GM19025 (cell line): ENCODE measurements around the gene CDYL.

Experiments used
- ATAC-seq: cut with Tn5 transposase; IDR thresholded peaks from one replicate; pipeline ENCODE4 v1.9.1; 2021; ENCODE audit warnings: mild to moderate bottlenecking, low read depth, moderate library complexity; ENCODE audit not compliant: unreplicated experiment

The CDYL gene, protein sequence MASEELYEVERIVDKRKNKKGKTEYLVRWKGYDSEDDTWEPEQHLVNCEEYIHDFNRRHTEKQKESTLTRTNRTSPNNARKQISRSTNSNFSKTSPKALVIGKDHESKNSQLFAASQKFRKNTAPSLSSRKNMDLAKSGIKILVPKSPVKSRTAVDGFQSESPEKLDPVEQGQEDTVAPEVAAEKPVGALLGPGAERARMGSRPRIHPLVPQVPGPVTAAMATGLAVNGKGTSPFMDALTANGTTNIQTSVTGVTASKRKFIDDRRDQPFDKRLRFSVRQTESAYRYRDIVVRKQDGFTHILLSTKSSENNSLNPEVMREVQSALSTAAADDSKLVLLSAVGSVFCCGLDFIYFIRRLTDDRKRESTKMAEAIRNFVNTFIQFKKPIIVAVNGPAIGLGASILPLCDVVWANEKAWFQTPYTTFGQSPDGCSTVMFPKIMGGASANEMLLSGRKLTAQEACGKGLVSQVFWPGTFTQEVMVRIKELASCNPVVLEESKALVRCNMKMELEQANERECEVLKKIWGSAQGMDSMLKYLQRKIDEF

DNA sequence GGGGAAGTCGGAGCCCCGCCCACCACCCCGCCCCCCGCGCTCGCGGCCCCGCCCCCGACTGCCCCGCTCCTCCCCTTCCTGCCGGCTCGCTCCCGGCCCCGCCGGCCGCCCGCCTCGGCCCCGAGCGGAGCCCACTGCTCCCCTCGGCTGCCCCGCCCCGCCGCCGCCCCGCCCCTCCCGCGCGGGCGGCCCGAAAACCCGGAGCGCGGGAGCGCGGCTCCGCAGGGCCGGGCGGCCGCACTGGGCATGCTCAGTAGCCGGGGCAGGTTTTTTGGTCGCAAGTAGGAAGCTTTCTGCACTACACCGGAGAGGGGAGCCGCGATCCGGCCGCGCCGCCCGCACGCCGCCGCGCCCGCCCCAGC is at the start of gene CDYL:
TSS of gene CDYL (plus strand) at position 274 of the 362 bp plus-strand sequence. CDS start 380 bp downstream, outside the sequence.
- ATAC-seq = peak; percentile 69

DNA sequence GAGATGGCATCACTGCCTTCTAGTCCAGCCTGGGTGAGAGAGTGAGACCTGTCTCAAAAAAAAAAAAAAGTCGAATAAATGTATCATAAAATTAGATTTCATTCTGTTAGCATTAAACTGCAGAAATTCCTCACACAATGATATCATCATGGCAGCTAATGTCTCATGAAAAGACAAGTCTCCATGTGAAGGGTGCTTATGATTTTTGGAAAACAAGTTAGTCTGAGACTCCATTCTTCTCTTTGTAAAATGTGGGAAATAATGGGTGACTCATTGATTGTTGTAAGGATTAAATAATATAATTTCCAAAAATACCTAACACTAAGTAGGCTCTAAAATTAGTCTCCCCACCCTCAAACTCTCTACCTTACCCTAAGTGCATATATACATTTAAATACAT is 49.6 kb upstream of the CDYL start:
- no peak for ATAC-seq

DNA sequence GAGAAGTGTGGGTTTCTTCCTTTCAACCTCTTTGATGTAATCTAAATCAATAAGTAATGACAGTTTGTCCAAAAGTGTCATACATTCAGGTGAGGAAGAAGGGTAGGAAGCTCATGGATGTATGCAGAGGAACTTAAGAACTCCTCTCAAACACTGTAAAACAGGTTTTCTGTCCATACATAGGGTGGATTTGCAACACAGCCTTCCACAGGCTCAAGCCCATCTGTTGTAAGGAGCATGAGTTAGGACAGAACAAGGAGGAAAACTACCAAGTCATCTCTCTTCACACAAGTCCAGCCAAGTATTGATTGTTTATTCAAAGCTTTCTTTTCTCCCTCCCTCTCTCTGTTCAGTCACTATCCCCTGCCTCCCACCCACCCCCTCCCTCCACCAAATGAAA is 49.0 kb upstream of the CDYL start:
- ATAC-seq = no peak

DNA sequence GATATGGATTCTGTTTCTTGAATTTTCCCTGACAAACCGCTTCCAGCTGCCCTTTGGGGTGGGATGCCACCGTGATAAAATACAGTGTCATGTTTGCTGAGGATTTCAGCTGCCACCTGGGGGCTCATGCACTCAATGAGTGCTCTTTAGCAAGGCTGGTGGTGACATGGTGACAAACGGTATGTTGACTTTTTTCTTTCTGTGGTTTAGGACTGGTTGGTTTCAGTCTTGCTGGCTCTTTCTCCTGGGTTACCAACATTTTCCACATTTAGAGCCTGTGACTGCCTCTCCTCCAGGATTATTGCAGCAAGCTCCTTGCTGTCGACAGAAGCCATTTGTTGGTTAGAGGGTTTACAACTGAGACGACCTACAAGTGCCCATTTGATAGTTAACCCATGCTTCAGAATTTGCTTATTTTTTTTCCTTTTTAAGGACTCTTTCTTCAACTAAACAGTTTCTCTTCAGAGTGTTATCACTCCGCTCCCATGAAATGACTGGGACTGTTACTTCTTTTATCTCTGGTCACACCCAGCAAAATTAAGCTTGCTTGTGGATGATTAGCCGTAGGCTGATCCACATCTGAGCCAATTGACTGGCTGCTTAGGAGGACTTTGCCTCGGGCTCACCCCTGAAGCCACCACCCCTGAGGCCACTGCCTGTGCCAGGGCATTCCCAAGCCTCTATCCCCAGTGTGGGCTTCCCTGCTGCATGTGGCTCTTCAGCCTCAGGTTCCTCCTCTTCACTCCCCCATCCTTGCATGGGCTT is 48.4 kb upstream of the CDYL start:
- ATAC-seq = no peak

DNA sequence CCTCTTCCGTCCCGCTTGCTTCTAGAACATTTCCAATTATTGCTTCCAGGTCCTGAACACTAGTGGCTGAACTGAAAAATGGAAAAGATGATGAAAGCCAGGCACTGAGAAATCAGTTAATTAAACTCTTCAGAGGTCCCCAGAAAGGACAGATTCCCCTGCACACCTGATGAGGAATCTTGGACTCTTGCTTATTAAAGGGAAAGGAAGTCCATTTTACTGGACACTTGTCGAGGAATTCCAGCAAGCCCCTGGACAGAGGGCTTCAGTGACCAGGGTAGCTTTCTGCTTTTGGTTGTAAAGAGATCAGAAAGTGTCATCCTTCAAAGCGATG is 47.8 kb upstream of the CDYL start:
- no peak for ATAC-seq

DNA sequence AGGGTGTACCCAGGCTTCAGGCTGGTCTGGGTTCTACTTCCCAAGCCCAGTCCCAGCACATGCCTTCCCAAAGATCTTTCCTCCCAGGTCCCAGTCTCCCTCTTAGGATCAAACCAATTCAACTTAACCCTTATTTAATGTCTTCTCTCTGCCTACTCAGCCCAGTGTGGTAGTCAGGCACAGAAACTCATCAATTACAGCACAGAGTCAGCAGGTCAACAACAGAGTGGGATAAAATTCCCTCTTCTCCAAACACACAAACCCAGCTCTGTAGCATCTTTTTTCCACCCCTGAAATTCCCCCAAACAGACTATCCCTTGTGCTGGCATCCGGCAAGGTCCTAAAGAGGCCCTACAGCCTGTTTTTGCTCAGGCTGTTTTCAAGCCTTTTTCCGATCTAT is 47.3 kb upstream of the CDYL start:
- ATAC-seq = no peak

DNA sequence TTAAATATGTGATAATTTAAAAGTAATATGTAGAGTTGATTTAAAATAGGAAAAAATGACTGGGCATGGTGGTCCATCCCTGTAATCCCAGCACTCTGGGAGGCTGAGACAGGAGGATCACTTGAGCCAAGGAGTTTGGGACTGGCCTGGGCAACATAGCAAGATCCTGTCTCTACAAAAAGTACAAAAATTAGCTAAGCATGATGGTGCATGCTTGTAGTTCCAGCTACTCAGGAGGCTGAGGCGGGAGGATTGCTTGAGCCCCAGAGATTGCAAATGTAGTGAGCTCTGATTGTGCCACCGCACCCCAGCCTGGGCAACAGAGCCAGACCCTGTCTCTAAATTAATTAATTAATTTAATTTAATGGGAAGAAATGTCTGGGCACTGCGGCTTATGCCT is 44.2 kb upstream of the CDYL start:
- ATAC-seq = no peak

DNA sequence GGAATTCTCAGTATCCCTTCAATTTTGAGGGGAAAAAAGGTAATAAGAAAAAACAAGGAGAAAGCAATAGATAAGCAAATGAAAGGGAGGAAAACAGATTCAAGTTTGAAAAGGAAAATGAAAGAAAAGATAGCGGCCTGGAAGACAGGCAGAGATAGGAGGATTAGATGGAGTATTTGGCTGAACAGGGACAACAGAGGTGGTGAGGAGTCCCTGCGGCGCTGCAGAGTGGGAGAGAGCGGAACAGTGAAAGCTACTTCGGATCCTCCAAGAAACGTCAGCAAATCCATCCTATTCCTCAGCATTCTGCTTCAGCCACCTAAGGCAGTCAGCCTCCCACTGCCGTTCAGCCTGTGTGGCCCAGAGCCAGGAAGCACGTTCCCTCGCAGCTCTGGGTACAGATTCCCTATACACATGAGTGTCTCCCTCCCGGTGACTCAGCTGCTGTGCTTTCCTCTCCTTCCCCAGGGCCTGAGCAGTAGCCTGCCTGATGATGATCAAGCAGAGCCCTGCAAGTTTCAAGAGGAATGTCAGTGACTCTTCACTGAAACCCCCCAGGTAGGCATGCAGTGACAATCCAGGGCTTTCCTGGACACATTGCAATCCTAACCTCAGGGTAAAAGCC is 43.4 kb upstream of the CDYL start:
- ATAC-seq = no peak

DNA sequence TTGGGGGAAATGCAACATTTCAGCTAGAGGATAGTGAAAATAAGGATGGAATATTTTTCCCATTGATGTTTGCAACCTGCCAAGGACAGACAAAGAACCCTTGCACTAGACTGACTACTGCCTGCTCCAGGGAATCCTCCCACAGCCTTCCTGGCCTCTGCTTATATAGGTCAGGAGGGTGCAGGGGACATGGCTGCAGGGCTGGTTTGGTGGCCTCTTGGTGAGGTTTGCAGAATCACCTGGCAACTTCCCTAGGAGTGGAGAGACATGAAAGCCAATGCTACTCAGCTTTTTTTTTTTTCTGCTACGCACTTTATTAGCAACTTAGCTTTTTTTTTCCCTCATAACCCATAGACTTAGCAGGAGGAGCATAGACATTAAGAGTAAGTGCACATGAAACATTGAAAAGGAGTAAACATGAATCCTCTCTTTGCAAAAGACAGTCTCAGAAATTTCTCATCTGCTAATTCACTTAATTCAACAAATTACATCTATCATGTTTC is 39.8 kb upstream of the CDYL start:
- ATAC-seq = no peak

DNA sequence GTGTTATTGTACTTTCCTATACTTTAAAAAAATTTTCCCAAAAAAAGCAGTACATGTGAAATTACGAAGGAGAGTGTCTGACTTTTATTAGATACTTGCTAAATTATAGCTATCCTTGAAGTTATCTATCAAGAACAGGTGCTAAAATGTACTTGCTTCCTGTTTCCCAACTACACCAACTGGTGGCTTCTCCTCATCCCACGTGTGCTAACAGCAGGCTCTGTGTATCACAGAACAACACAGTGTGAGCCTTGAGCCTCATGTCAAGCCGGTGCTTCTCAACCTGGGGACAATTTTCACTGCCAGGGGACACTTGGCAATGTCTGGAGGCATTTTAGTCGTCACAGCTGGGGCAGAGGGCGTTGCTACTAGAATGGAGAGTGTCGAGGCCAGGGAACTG is 36.2 kb upstream of the CDYL start:
- ATAC-seq = no peak

DNA sequence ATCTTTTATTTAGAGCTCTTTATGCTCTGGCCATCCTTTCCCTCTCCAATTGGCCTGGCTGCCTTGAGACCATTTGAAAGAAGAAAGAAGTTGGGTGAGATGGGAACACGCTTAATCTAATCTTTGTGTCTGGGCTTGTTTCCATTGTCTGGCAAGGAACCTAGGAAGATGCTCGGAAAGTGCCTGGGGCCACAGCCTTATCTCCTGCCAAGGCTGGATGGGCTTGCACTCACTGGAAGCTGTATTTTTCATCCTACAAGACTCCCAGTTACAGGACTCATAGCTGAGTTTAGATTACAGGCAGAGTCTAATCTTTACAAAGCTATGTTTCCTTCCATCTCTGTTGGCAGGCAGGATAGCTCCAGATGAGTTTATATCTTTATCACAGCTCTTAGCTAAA is 33.1 kb upstream of the CDYL start:
- no peak for ATAC-seq

DNA sequence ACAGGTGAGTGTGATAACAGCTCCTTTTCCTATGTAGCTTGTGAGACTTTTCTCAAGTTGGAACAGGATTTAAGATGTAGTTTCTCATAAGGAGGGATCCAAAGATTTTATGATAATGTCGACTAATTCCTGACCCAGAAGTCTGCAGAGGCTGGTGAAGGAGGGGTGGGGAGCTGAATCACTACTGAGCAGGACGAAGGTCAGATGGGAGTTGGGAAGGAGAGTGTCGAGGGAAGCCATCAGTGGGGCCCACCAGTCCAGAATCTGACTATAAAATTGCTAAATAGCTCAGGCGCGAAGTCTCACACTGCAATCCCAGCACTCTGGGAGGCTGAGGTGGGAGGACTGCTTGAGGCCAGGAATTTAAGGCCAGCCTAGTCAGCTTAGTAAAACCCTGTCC is 32.3 kb upstream of the CDYL start:
- ATAC-seq = no peak

DNA sequence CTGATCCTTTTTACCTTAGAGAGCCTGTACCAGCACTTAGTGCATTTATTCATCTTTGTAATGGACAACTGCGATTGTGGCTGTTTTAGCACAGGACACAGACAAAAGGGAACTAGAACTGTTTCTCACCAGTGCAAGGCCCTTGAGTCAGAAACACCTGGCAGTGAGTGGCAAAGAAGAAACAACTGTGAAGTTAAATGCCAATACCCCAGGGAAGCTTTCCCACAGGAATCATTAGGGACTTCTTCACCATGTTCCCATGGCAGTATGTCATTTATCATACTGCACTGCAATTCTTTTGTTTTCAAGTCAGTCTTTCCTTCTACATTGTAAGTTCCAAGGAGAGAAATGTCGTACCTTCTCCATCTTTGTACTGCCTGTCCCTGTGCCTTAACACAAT is 28.6 kb upstream of the CDYL start:
- no peak for ATAC-seq

DNA sequence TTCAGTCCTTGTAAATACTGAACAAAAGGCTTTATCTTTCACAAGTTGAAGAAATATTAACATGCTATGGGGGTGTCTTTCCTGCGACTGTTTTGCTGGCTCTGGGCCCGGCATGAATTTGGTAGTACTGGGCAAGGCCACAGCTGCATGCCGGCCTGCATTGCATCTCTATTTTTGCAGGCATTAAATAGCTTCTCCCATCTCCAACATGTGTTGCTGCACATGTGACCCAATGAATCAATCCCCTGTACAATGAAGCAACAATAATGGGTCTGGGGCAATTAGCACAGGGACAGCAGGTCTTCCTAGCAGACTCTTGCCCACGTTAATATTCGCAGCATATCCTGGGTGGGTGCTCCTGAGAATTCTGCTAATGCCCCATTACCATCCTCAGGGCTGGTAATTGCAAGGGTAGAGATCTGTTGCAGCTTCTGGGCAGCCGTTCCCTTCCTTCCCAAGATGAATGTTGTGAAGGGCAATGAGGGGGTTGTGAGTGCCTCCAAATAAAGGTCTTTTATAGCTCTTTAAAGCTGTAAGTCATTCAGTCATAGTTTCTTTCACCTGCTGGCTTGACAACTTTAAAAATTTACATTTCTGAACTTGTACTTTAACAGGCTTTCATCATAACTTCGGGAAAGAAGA is 24.3 kb upstream of the CDYL start:
- ATAC-seq = no peak

DNA sequence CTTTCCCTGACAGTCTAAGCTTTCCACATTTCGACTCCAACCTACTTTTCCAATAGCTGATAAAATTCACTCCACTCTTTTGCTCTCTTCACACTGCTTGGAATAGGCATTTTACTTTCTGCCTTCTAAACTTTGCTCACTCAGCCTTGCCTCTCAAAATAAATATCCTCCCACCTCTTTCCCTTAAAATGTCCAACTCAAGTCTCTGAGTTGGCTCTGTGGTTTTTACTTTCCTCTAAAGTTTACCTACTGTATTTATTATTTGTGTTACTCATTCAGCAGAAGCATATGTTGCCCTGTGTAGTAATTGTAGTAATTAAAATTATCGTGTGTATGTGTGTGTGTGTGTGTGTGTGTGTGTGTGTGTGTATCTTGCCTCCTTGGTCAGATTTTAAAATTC is 20.0 kb upstream of the CDYL start:
- ATAC-seq = no peak

DNA sequence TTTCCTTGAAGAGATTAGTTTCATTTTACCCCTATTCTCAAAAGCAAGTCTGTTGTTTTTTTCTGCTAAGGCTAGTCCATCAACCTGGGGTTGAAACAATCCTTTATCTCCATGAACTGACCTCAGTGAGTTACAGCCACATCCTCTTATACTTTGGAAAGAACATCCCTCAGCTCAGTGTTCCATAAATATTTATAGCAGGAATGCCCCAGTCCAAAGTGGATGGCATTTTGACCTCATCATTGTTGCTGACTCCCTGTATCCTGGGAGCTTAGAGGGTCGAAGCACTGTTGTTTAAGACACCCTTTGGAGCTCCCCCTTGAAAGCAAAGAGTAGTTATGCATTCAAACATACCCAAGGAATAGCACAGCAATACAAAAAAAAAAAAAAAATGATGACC is 16.2 kb upstream of the CDYL start:
- ATAC-seq = no peak

DNA sequence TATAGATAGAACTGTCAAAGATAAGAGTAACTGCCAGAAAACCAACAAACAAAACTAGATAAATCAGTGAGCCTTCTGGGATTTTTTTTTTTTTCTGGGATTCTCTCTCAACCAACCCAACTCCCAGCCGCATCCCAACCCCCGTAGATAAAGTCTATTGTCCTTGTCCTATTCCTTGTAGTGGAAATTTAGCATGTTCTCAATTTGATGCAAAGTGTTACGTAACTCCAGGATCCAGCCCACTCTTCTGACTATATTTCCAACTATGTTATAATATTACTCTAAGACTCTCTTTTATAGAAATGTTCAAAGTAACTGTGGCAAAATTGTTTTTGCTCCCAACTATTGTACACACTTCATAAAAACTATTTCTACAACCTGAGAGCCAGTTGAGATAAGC is 15.4 kb upstream of the CDYL start:
- no peak for ATAC-seq

DNA sequence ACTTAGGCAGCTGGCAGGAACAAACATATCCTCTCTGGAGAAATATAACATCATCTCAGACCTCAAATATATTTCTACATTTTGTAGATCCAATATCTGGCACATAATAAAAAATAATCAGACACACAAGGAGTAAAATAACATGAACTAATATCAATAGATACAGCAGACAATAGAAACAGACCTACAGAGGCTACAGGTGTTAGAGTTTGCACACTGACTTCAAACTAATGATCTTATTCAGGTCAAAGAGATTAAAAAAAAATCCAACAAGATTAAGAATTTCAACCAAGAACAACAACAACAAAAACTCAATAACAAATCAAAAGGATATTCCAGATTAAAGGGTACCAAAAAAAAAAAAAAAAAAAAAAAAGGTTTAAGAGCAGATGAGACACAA is 13.9 kb upstream of the CDYL start:
- no peak for ATAC-seq

DNA sequence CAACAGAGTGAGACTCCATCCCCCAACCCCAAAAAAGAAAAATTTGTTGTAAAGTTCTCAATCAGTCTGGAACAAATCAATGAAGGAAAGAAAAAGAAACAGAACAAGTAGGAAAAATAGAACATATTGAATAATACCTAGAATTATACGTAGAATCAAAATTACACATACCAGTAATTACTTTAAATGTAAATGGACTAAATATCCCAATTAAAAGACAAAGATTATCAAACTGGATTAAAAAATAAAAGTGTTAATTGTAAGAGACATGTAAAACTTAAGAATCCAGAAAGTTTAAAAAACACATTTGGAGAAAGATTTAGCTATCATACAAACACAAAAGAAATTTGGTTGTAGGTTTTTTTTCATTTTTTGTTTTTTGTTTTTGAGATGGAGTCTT is 12.3 kb upstream of the CDYL start:
- no peak for ATAC-seq

DNA sequence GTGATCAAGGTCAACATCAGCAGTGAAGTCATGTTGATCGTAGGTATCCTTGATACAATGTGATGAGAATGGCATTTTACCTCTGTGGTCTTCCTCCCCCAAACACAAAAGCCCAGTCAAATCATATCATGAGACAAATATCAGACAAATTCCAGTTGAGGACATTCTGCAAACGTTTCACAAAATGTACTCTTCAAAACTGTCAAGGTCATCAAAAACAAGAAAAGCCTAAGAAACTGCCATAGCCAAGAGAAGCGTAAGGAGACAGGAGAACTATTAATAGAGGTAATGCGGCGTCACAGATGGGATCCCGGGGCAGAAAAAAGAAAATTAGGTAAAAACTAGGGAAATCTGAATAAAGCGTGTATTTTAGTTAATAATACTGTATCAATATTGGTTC is 7.4 kb upstream of the CDYL start:
- ATAC-seq = no peak

DNA sequence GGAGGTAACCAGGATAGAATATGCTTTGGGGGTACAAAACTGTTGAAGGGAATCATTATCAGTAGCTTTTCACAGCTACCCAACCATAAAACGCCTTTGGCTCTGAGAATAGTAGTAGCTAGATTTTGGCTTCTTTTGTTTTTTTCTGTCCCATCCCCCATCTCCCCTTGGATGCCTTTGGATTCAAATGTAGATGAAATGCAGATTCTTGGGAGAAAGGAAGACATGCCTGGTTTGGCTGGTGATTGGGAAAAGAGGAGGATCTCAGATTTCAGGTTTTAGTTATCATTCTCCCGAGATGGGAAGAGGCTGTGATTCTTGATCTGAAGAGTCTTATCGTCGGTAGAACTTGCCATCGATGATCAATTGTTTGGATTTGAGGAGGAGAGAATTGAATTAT is 3.5 kb upstream of the CDYL start:
- no peak for ATAC-seq
